Ovary (tissue), 3 donors: ENCODE data around the gene JDP2.

Source experiments
- CTCF ChIP-seq, 3 donors: fragments of 450-650 bp in 2 of 3; fragments of 200-600 bp in 1 of 3; IDR thresholded peaks; one replicate each; pipeline versions ENCODE4 v1.5.1 to v1.8.0; 2016 to 2022; ENCODE audit warnings: antibody characterized with exemption in 3 of 3, mild to moderate bottlenecking in 1 of 3
- EP300 ChIP-seq: sonication (generic); formaldehyde crosslinking; IDR thresholded peaks from one replicate; pipeline ENCODE4 v1.6.1; 2017; ENCODE audit warnings: antibody characterized with exemption
- POLR2A ChIP-seq: fragments of 450-650 bp; IDR thresholded peaks from one replicate; pipeline ENCODE4 v1.6.1; 2017; ENCODE audit warnings: antibody characterized with exemption, mild to moderate bottlenecking, moderate library complexity
- donor health status: DM: no; HTN: no; CAD: no.

GRCh38 chr14:75452324-75452723 is 24.5 kb downstream of the JDP2 start:
- TF ChIP-seq CTCF (IDR thresholded peaks at IDR 0.05) (no peak), POLR2A (no peak), EP300 (no peak)
